ENCODE measurements around the gene RAPGEF6. TPM values are rescaled to one million over a fixed set of nuclear protein-coding genes. Genes with fewer than 3 reads are reported as not detected.
"Not testable (repeated sequence)": the region's sequence is repeated elsewhere in the genome, so short reads cannot be mapped to it uniquely, and the experiment has no call there.

RAPGEF6 gene
- total RNA-seq, 2 donors from 2014 or later = 35.9 to 62.2 TPM

GRCh38 chr5:131386124-131386523 lies 248.9 kb downstream of the RAPGEF6 start:
- peaks cover 0 to 3% of the 10 kb centered on the region in 2 donors for H3K9me3 Mint-ChIP-seq
- ATAC-seq = no peak
- peaks cover 13 to 65% of the 10 kb centered on the region in 2 donors for H3K36me3 Mint-ChIP-seq
- H3K27ac Mint-ChIP-seq = peak overlapping the region; percentile 73 to 96
- DNase-seq (ENCODE audit: low spot score in 2 of 2) = no peak

DNA sequence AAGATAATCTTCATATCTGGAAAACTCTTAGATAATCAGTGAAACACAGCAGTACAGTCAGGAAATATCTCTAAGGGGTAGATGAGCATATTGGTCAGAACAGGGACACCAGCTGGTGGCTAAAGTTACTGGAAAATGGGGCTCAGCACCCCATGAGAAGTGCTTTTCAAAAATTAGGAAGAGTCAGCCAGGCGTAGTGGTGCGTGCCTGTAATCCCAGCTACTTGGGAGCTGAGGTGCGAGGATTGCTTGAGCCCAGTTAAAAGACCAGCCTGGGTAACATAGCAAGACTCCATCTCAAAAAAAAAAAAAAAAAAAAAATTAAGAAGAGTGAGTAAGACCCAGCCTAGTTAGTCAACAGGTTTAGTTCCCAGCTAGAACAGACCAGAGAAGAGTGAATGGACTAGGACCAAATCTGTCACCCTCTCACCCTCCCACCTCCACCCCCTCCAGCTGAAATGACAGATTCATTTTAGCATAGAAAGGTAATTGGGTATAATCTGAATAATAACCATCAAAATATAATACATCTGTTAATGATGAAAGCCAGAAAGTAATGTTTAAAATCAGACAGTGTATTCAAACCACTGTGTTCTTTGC lies 250.3 kb downstream of the RAPGEF6 start:
- Mint-ChIP-seq H3K36me3 (peaks cover 13 to 59% of the 10 kb centered on the region in 2 donors), H3K27ac (peak overlapping the region; percentile 94 to 97), H3K9me3 (peaks cover 0 to 7% of the 10 kb centered on the region in 2 donors)
- ATAC-seq (peak; percentile 51), DNase-seq (ENCODE audit: low spot score in 2 of 2) (no peak)

- Mint-ChIP-seq H3K27ac (peak overlapping the region; percentile 94 to 97), H3K9me3 (peaks cover 0 to 7% of the 10 kb centered on the region in 2 donors), H3K36me3 (peaks cover 11 to 55% of the 10 kb centered on the region in 2 donors)
- ATAC-seq = no peak
- DNase-seq (ENCODE audit: low spot score in 2 of 2) = no peak
Measured at GRCh38 chr5:131384173-131384572, 250.9 kb downstream of the RAPGEF6 start.

DNA sequence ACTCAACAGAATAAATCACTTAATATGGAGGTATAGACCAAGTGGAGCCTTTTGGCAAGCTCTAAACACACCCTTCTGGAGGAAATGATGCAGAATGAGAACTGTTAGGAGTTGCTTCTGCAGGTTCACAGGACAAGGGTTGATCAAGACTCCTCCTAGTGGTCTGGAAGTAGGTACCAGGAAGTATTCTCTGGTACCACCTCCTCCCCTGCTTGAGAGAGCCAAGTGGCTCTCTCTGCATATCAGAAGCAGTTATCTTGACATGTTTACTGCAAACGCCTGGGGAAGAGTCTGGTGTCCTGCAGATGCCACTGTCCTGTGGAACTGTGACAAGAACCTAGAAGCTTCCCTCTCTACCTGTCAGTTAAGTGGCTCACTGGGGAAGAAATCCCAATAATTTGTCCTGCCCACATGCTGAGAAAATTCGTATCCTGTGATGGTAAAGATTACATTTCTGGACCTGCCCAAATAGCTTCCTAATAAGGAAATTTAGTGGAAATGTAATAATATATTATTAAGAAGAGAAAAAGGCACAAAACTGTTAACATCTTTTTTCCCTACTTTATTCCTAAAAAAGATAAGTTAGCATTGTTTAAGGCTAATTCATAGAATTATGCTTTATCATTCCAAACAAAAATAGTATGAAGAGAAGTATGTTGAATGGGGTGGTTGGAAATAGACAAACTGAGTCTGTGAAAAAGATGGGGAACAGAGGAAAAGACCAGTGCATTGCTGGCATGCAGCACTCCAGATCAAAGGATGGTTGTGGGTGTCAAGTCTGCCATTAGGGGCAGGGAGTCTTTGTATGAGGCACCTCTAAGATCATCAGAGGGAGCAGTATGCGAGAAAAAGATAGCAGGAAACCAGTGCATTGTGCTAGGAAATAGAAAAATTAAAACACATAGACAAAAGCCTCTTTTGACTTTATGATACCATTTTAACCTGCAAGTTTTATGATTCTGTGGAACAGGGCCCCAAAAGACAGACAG lies 252.3 kb downstream of the RAPGEF6 start:
- Mint-ChIP-seq H3K36me3 (peaks cover 11 to 47% of the 10 kb centered on the region in 2 donors), H3K9me3 (peaks cover 0 to 7% of the 10 kb centered on the region in 2 donors), H3K27ac (peak overlapping the region; percentile 94 to 97)
- DNase-seq (ENCODE audit: low spot score in 2 of 2) (no peak), ATAC-seq (peak; percentile 59 to 60)

DNA sequence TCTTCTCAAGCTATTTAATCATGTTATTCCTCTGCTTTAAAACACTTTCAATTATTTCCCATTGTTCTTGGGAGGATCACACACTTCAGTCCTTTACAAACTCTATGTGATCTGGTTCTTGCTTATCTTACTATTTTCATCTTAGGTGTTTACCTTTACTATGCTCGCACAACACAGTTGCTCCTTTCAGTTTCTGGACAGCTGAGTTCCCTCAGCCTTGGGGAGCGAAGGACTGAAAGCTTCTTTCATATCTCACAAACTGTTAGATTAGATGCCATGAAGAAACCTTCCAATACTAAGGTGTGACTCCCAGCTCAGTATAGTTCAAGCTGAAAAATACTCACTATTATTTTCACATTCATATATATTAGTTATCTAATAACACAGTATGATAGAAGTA lies 253.3 kb downstream of the RAPGEF6 start:
- ATAC-seq (peak in 1 of 2 donors; percentile 5), DNase-seq (ENCODE audit: low spot score in 2 of 2) (no peak)
- H3K36me3 Mint-ChIP-seq = peaks cover 11 to 45% of the 10 kb centered on the region in 2 donors
- peak overlapping the region; percentile 94 to 97 for H3K27ac Mint-ChIP-seq
- H3K9me3 Mint-ChIP-seq = peaks cover 0 to 7% of the 10 kb centered on the region in 2 donors

DNA sequence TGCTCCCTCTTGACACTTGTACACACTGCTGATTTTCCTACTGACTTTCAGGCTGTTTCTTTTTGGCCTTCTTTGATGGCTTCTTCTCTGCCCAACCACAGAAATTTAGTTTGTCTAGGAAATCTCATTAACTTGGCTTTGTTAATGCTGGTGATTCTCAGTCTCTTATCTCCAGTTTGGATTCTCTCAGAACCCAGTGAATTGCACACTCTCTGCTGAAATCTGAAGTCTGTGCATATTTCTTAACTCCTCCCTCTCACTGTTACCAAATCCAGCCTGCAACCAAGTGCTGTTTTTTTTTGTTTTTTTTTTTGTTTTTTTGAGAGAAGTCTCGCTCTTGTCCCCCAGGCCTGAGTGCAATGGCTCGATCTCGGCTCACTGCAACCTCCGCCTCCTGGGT lies 254.0 kb downstream of the RAPGEF6 start:
- no peak for ATAC-seq
- Mint-ChIP-seq H3K36me3 (peaks cover 11 to 45% of the 10 kb centered on the region in 2 donors), H3K9me3 (peaks cover 0 to 7% of the 10 kb centered on the region in 2 donors), H3K27ac (peak overlapping the region; percentile 94 to 97)
- DNase-seq (ENCODE audit: low spot score in 2 of 2) = no peak

GRCh38 chr5:131380238-131380637 lies 254.8 kb downstream of the RAPGEF6 start:
- ATAC-seq = not testable (repeated sequence)
- peaks cover 11 to 44% of the 10 kb centered on the region in 2 donors for H3K36me3 Mint-ChIP-seq

DNA sequence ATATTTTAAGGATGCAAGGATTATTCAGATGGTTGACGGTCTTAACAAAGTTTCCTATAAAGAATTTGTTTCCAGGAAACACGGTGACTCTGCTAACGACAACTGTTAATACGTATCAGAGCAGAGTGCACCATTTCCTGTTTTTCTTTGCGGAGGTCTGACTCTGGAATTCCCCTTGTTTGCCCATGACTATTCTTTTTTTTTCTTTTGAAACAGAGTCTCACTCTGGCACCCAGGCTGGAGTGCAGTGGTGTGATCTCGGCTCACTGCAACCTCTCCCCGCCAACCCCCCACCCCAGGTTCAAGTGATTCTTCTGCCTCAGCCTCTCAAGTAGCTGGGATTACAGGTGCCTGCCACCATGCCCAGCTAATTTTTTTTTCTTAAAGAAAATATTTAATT lies 255.3 kb downstream of the RAPGEF6 start:
- H3K27ac Mint-ChIP-seq = peak overlapping the region; percentile 94 to 100
- peak; percentile 69 to 72 for ATAC-seq
- DNase-seq (ENCODE audit: low spot score in 2 of 2) = peak in 1 of 2 donors; percentile 52
- H3K9me3 Mint-ChIP-seq = peaks cover 0 to 7% of the 10 kb centered on the region in 2 donors
- peaks cover 11 to 40% of the 10 kb centered on the region in 2 donors for H3K36me3 Mint-ChIP-seq

More at GRCh38 chr5:131380238-131380637, 254.8 kb downstream of the RAPGEF6 start:
- H3K27ac Mint-ChIP-seq = peak overlapping the region; percentile 94 to 100
- H3K9me3 Mint-ChIP-seq; DNase-seq (ENCODE audit: low spot score in 2 of 2): not testable (repeated sequence)

GRCh38 chr5:131378721-131379541 lies 256.1 kb downstream of the RAPGEF6 start:
- peaks cover 0 to 7% of the 10 kb centered on the region in 2 donors for H3K9me3 Mint-ChIP-seq
- no peak for DNase-seq (ENCODE audit: low spot score in 2 of 2)
- ATAC-seq = peak; percentile 19 to 36
- peak overlapping the region; percentile 94 to 100 for H3K27ac Mint-ChIP-seq
- H3K36me3 Mint-ChIP-seq = peaks cover 11 to 34% of the 10 kb centered on the region in 2 donors

GRCh38 chr5:131377785-131378325 lies 257.2 kb downstream of the RAPGEF6 start:
- Mint-ChIP-seq H3K27ac (peak overlapping the region; percentile 94 to 97), H3K9me3 (peaks cover 0 to 7% of the 10 kb centered on the region in 2 donors), H3K36me3 (peaks cover 11 to 30% of the 10 kb centered on the region in 2 donors)
- DNase-seq (ENCODE audit: low spot score in 2 of 2) (no peak), ATAC-seq (no peak)

GRCh38 chr5:131377346-131377745 lies 257.7 kb downstream of the RAPGEF6 start:
- Mint-ChIP-seq H3K27ac (peak overlapping the region; percentile 94 to 97), H3K9me3 (peaks cover 0 to 7% of the 10 kb centered on the region in 2 donors), H3K36me3 (peaks cover 11 to 30% of the 10 kb centered on the region in 2 donors)
- ATAC-seq (no peak), DNase-seq (ENCODE audit: low spot score in 2 of 2) (no peak)

GRCh38 chr5:131375351-131375750 lies 259.7 kb downstream of the RAPGEF6 start:
- no peak for DNase-seq (ENCODE audit: low spot score in 2 of 2)
- peak overlapping the region; percentile 94 to 97 for H3K27ac Mint-ChIP-seq
- H3K36me3 Mint-ChIP-seq = peaks cover 0 to 28% of the 10 kb centered on the region in 2 donors
- ATAC-seq = no peak
- H3K9me3 Mint-ChIP-seq = no peaks in the 10 kb centered on the region

Other genes with a start within 250 kb of the RAPGEF6 start
- 10 to 100 TPM; 20.5 to 27.1 TPM for gene FNIP1, start 161.8 kb upstream of the RAPGEF6 start, total RNA-seq

Data from activated naive CD4-positive, alpha-beta T cell treated with anti-CD3 and anti-CD28 coated beads, Interleukin-2, amount 50 U/mL, for 72 hours (primary cell).